Sigmoid colon (tissue), 4 donors: ENCODE measurements around the gene BANF1.

Experiments
- EP300 ChIP-seq, 4 donors: sonication (generic); formaldehyde crosslinking; IDR thresholded peaks; one replicate each; pipeline ENCODE4 v1.6.1; 2017; ENCODE audit warnings: antibody characterized with exemption in 4 of 4
- POLR2A ChIP-seq, 2 donors: fragments of 450-650 bp; IDR thresholded peaks; one replicate each; pipeline ENCODE4 v1.6.1; 2016; ENCODE audit warnings: antibody characterized with exemption in 2 of 2, mild to moderate bottlenecking in 2 of 2, moderate library complexity in 2 of 2
- POLR2AphosphoS5 ChIP-seq, 4 donors: sonication (generic); formaldehyde crosslinking; IDR thresholded peaks; one replicate each; pipeline ENCODE4 v1.6.1; 2017; ENCODE audit warnings: antibody characterized with exemption in 4 of 4
- TF ChIP-seq, protein P1 (sequence below), 4 experiments: fragments of 450-650 bp in 3 of 4; fragments of 200-600 bp in 1 of 4; IDR thresholded peaks; one replicate each; pipeline ENCODE4 v1.5.1; 2016 to 2019; ENCODE audit warnings: antibody characterized with exemption in 4 of 4, mild to moderate bottlenecking in 3 of 4, moderate library complexity in 2 of 4

DNA sequence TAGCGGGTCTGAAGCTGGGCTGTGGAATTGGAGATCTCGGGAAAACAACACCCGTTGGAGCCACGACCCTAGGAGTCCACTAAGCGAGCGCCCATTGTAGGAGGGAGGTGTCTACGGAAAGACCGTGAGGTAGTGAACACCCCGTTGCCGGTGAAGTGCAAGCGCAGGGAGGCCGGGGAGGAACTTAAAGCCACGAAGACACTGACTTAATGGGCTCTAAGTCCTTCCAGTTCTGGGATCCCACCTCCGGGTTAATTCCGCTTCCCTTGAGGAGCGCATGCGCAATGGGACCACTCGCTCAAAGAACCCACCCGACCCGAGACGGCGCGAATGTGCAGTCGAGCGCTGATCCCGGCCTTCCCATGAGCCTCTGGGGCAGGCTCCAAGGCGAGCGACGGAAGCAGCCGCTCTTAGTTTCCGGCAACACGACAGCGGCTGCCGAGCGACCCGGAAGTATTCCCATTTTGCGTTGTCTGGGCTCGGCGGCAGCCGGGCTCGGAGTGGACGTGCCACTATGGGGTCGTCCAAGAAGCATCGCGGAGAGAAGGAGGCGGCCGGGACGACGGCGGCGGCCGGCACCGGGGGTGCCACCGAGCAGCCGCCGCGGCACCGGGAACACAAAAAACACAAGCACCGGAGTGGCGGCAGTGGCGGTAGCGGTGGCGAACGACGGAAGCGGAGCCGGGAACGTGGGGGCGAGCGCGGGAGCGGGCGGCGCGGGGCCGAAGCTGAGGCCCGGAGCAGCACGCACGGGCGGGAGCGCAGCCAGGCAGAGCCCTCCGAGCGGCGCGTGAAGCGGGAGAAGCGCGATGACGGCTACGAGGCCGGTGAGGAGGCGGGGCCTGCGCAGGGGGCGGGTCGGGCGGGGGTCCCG, 40.8 kb upstream of the BANF1 start, which contains the start of gene SART1:
- TF ChIP-seq, protein P1, sequence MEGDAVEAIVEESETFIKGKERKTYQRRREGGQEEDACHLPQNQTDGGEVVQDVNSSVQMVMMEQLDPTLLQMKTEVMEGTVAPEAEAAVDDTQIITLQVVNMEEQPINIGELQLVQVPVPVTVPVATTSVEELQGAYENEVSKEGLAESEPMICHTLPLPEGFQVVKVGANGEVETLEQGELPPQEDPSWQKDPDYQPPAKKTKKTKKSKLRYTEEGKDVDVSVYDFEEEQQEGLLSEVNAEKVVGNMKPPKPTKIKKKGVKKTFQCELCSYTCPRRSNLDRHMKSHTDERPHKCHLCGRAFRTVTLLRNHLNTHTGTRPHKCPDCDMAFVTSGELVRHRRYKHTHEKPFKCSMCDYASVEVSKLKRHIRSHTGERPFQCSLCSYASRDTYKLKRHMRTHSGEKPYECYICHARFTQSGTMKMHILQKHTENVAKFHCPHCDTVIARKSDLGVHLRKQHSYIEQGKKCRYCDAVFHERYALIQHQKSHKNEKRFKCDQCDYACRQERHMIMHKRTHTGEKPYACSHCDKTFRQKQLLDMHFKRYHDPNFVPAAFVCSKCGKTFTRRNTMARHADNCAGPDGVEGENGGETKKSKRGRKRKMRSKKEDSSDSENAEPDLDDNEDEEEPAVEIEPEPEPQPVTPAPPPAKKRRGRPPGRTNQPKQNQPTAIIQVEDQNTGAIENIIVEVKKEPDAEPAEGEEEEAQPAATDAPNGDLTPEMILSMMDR (IDR thresholded peaks at IDR 0.05), result no peak
- TF ChIP-seq EP300 (IDR thresholded peaks at IDR 0.05) (peak in 1 of 4 donors; percentile 49), POLR2A (IDR thresholded peaks at IDR 0.05) (peak in 1 of 2 donors; percentile 58), POLR2AphosphoS5 (IDR thresholded peaks at IDR 0.05) (peak; percentile 68 to 94 (median 88))
